COR-L47 (cell line): Measurements from ENCODE around the gene INTS14.

Experiments
- DNase-seq: peaks from one replicate; lab custom pipeline; 2025; lab: John Stamatoyannopoulos, UW

Gene INTS14

DNA sequence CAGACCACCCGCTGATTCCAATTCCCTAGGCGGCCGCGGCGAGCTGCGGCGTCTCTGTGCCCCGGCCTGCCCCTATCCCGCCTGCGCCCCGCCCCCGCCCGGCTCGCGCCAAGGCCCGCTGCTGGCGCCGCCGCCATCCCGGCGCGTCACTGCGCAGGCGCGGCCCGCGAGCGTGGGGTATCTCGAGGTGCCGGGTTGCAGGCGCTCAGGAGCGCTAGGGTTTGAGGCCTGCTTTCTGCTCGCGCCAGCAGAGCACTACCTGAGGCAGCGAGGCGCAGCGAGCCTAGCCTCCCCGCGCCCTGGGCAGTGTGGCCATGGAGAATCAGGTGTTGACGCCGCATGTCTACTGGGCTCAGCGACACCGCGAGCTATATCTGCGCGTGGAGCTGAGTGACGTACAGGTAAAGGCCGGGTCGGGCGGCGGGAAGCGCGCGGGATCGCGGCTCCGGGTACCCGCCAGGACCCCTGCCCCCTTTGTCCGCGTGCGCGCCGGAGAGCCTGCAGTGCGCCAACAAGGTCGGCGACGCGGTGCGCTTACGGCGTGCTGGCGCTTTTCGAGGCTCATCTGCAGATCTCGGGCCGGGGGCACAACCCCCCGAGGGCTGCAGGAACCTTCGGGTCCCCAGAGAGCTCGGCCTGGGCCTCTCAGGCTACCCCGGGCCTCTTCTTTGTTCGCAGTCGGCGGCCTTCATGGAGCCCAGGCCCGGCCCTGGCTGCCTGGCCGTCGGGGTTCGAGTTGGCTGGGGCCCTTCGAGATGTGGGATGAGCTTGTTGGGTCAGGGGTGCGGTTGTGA, 80.4 kb downstream of the INTS14 start, which contains the start of gene HACD3:
Gene HACD3, plus strand, starts transcription at position 146 of the 794 bp plus-strand sequence. Its CDS starts 169 bp downstream, at position 315.
- DNase-seq = peak; percentile 88

DNA sequence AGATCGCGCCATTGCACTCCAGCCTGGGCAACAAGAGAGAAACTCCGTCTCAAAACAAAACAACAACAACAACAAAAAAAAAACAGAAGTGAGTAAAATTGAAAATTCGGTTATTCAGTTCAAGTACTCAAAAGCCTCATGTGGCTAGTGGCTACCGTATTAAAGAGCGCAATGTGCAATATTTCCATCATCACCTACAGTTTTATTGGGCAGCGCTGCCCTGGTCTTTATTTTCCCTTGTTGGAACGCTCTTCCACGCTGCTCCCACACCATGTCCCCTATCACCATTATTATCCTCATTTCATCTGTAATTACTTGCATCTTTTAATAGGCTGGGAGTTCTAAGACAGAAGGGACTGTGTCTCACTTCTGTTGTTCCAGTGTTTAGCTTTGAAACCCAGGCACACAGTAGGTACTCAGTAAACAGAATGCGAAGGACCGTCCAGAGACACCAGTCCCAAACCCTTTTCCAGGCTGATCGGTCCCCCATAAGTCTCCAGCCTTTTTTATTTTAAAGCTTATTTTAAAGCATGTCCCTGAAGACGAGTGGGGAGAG, 81.1 kb downstream of the INTS14 start:
- DNase-seq = no peak
